T-cell (primary cell): ENCODE data around the gene VPS45. TPM values are rescaled to one million over a fixed set of nuclear protein-coding genes. Genes with fewer than 3 reads are reported as not detected.

ENCODE experiments used
- ATAC-seq, 4 experiments: fragments of 200-7000 bp in 3 of 4; fragments of 150-1000 bp in 1 of 4; cut with Tn5 transposase; replicated peaks in 1 of 4; 1 replicate in 3 of 4; 2 replicates in 1 of 4; pipeline ENCODE4 v1.10.0; 2021; ENCODE audit warnings: moderate library complexity in 3 of 4, mild to moderate bottlenecking in 2 of 4, moderate number of reproducible peaks in 1 of 4
- CTCF ChIA-PET, 2 donors: fragments of 300-600 bp; sonication (Branson Sonifier 250); formaldehyde crosslinking; loops; one replicate each; lab custom pipeline; 2022; ENCODE audit warnings: antibody characterized with exemption in 2 of 2; lab: Charles Lee
- POLR2A ChIA-PET, 2 donors: fragments of 300-600 bp; sonication (Branson Sonifier 250); formaldehyde crosslinking; loops; one replicate each; lab custom pipeline; 2022; ENCODE audit warnings: antibody characterized with exemption in 2 of 2; lab: Charles Lee
- DNase-seq, 35 experiments: peaks; one replicate each; pipeline versions ENCODE4 v3.0.0 to v3.0.0-alpha.2; 2013 to 2023
- H3K27ac ChIP-seq: one replicate; pipeline ENCODE4 v1.5.1; 2013; ENCODE audit warnings: low read length
- H3K27me3 ChIP-seq, 2 experiments: replicated peaks in 1 of 2; 1 replicate in 1 of 2; 2 replicates in 1 of 2; pipeline versions ENCODE4 v1.6.1 to v1.7.0; 2013; ENCODE audit warnings: low read length in 1 of 2, mixed read lengths in 1 of 2; ENCODE audit not compliant: control insufficient read depth in 2 of 2, insufficient read depth in 2 of 2; ENCODE audit errors: extremely low read depth in 1 of 2
- H3K36me3 ChIP-seq, 2 donors: 1 replicate in 1 of 2; 2 replicates in 1 of 2; pipeline versions ENCODE4 v1.6.1 to v1.7.0; 2013; ENCODE audit warnings: low read length in 1 of 2; ENCODE audit not compliant: control insufficient read depth in 2 of 2, insufficient read depth in 1 of 2; ENCODE audit errors: extremely low read depth in 1 of 2
- H3K4me1 ChIP-seq, 2 experiments: 1 replicate in 1 of 2; 2 replicates in 1 of 2; pipeline versions ENCODE4 v1.6.1 to v1.7.0; 2013; ENCODE audit warnings: low read length in 2 of 2, mixed read lengths in 1 of 2; ENCODE audit not compliant: insufficient read depth in 2 of 2, control insufficient read depth in 1 of 2; ENCODE audit errors: extremely low read depth in 1 of 2
- H3K4me3 ChIP-seq, 2 donors: 1 replicate in 1 of 2; 2 replicates in 1 of 2; pipeline versions ENCODE4 v1.5.1 to v1.7.0; 2013; ENCODE audit warnings: mild to moderate bottlenecking in 2 of 2, low read length in 1 of 2, moderate library complexity in 1 of 2; ENCODE audit not compliant: control insufficient read depth in 1 of 2; ENCODE audit errors: extremely low read depth in 1 of 2
- H3K9me3 ChIP-seq: 2 replicates; pipeline ENCODE4 v1.7.0; 2013
- H3K27ac Mint-ChIP-seq, 2 donors: one replicate each; pipeline ENCODE4 v1.8.0; 2020 to 2021; ENCODE audit warnings: mild to moderate bottlenecking in 2 of 2, mixed read lengths in 2 of 2
- H3K27me3 Mint-ChIP-seq, 2 donors: one replicate each; pipeline ENCODE4 v1.8.0; 2021 to 2022; ENCODE audit warnings: mixed read lengths in 2 of 2
- H3K36me3 Mint-ChIP-seq: one replicate; pipeline ENCODE4 v1.8.0; 2021; ENCODE audit warnings: mixed read lengths
- H3K4me1 Mint-ChIP-seq, 3 donors: one replicate each; pipeline ENCODE4 v1.8.0; 2020 to 2022; ENCODE audit warnings: mixed read lengths in 3 of 3, mild to moderate bottlenecking in 1 of 3
- H3K4me3 Mint-ChIP-seq, 3 donors: one replicate each; pipeline ENCODE4 v1.8.0; 2020 to 2022; ENCODE audit warnings: mild to moderate bottlenecking in 3 of 3, mixed read lengths in 3 of 3, moderate library complexity in 3 of 3
- H3K9me3 Mint-ChIP-seq, 3 donors: one replicate each; pipeline ENCODE4 v1.8.0; 2020 to 2022; ENCODE audit warnings: mixed read lengths in 3 of 3
- WGBS: methylation state at CpG from one replicate; pipeline ENCODE4 v1.1.5; 2013; ENCODE audit warnings: missing lambda C conversion rate; ENCODE audit not compliant: insufficient coverage; 5-methylcytosine and 5-hydroxymethylcytosine counted together
- total RNA-seq, 35 experiments: library from RNA in 6 of 35; stranded (reverse) in 6 of 35; fragments of 120-200 nt in 1 of 35; gene quantifications; one replicate each; pipeline versions ENCODE4 v1.2.1 to v1.2.4 and lab custom pipeline; 2013 to 2026

VPS45 gene
- 10 to 100 TPM; 24.9 to 30.7 (median 28.0) TPM for total RNA-seq
- 38.1 TPM for total RNA-seq (2013)
- total RNA-seq (lab: John Stamatoyannopoulos, UW): 10.3 to 44.9 (median 29.6) reads per million in 29 experiments

DNA sequence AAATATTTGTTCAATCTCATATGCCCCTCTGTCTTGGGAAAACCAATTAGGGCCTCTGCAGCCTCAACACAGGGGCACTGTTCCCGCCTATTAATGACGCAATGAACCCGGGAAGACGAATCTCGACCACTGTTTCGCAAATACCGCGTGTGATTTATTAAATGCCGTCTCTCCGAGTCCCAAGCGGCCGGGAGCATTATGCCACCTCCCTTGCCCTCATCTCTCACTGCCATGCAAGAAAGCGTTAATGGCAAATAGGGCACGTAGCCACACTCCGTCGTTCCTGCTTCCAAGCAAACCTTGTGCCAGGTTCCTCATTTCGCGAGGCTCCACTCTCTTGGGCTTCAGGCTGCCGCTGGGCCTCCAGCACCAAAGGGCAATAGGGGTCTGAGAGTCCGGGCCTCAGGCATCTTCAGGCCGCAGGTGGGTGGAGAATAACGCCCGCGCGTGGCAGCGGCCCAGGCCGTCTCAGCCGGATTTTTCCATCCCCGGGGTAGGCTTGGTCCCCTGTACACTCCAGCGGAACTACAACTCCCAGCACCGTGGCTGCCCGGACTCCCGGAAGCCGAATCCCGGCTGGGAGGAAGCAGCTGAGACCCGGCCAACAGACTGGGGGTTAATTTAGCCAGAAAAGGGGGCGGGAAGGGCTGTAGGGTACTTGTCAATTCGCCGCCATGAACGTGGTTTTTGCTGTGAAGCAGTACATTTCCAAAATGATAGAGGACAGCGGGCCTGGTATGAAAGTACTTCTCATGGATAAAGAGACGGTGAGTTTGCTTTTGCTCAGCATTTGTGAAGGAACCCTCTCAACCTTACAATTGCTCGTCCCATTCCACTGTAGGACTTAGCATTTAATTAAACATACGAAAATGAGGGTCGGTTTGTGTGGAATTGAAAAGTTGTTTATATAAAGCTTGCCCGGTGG lies at the start of gene VPS45:
Gene VPS45, plus strand, starts transcription at position 593 of the 925 bp plus-strand sequence. Its CDS starts 82 bp downstream, at position 675.
- peak; percentile 53 to 83 (median 69) for DNase-seq
- Mint-ChIP-seq H3K4me3 (peak within 1 kb of the TSS; percentile 92 to 95 (median 93)), H3K27me3 (no peaks in the 10 kb centered on the region), H3K36me3 (peaks cover 6% of the 10 kb centered on the region), H3K27ac (peak within 1 kb of the TSS; percentile 92 to 95), H3K9me3 (no peaks in the 10 kb centered on the region), H3K4me1 (peaks cover 30 to 36% (median 33%) of the 10 kb centered on the region in 3 donors)
- Histone ChIP-seq H3K4me3 (peak within 1 kb of the TSS; percentile 62 to 97), H3K36me3 (peaks cover 0 to 5% of the 10 kb centered on the region in 2 donors), H3K4me1 (peaks cover 0 to 10% of the 10 kb centered on the region in 2 experiments), H3K9me3 (no peaks in the 10 kb centered on the region), H3K27ac (peak within 1 kb of the TSS; percentile 54), H3K27me3 (no peaks in the 10 kb centered on the region)
- CTCF ChIA-PET: interaction anchor here in 1 of 2 donors (0.5 to 2.1 kb wide), 8 partner anchors 18 to 119 kb away, joined by 3 to 19 read pairs (median 4); partner anchors contain the start of gene PLEKHO1
- POLR2A ChIA-PET: interaction anchor here in 1 of 2 donors (0.6 to 1.1 kb wide), 2 partner anchors 168 to 181 kb away, joined by 3 to 4 read pairs; partner anchors contain the start of gene ANP32E
- ATAC-seq: peak; percentile 93 to 97 (median 94)
- WGBS: 0% methylated on average over 35 of the region's 46 CpGs

GRCh38 chr1:150018165-150018564 lies 49.4 kb upstream of the VPS45 start:
- no peak overlapping the region for H3K27ac ChIP-seq
- Mint-ChIP-seq H3K27ac (no peak overlapping the region), H3K4me3 (no peak overlapping the region), H3K9me3 (no peaks in the 10 kb centered on the region), H3K36me3 (no peaks in the 10 kb centered on the region), H3K4me1 (no peaks in the 10 kb centered on the region), H3K27me3 (peaks cover 0 to 5% of the 10 kb centered on the region in 2 donors)
- DNase-seq: no peak
- ATAC-seq: no peak
- ChIA-PET POLR2A (no interaction called here), CTCF (no interaction called here)
- no peaks in the 10 kb centered on the region for H3K36me3 ChIP-seq
- no peak overlapping the region for H3K4me3 ChIP-seq
- WGBS: 93% methylated on average over 4 of the region's 4 CpGs
- H3K27me3 ChIP-seq: no peaks in the 10 kb centered on the region
- no peaks in the 10 kb centered on the region for H3K4me1 ChIP-seq
- no peaks in the 10 kb centered on the region for H3K9me3 ChIP-seq

DNA sequence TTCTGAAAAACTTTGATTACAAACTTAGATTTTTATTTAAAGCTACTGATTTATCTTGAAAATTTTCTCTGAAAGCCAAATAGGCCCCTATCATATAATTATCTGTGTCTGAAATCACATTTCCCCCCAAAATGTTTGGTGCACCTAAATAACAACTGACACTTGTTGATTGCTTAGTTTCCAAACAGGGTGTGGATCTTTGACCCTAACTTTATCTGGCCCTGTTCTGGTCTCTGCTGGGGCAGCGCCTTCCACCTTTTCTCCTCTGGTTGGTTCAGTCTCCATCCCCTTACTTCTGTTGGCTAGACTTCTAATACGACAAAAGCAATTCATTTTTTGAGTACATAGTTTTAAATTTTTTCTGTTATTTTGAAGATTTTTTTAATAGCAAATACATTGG lies 46.9 kb upstream of the VPS45 start:
- CTCF ChIA-PET: no interaction called here

DNA sequence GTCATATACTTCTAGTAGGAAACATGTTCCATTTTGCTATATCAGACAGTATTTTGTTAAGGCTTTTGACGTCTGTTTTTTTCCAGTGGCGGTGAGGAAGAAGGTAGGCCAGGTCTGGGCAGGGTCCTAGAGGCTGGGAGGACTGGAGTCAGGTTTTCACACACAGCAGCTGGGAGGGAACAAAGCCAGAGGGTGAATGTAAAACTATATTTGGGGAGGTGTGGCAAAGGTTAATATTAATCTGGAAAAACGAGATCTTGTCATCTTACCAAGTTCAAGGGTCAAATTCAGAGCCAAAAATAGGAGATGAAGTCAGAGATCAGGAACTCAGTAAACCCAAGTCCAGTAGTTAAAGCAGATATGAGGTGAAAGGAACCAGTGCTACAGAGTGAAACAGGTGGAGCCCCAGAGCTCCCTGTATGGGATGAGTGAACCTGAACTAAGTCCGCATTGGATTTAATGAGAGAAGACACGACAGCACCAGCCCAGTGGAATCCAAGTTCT lies 46.3 kb upstream of the VPS45 start:
- H3K4me1 ChIP-seq: no peaks in the 10 kb centered on the region
- no peak for ATAC-seq
- no peaks in the 10 kb centered on the region for H3K4me1 Mint-ChIP-seq
- DNase-seq: no peak
- H3K27me3 Mint-ChIP-seq: peaks cover 5% of the 10 kb centered on the region in 2 donors
- no peaks in the 10 kb centered on the region for H3K36me3 Mint-ChIP-seq
- 67% methylated on average over 1 of the region's 5 CpGs for WGBS
- no peak overlapping the region for H3K27ac ChIP-seq
- no peaks in the 10 kb centered on the region for H3K9me3 ChIP-seq
- H3K4me3 ChIP-seq: no peak overlapping the region
- POLR2A ChIA-PET: no interaction called here
- no peak overlapping the region for H3K27ac Mint-ChIP-seq
- CTCF ChIA-PET: no interaction called here
- no peak overlapping the region for H3K4me3 Mint-ChIP-seq
- no peaks in the 10 kb centered on the region for H3K36me3 ChIP-seq
- H3K27me3 ChIP-seq: no peaks in the 10 kb centered on the region
- no peaks in the 10 kb centered on the region for H3K9me3 Mint-ChIP-seq

More for the DNA sequence above, 46.9 kb upstream of the VPS45 start:
- H3K27me3 ChIP-seq: no peaks in the 10 kb centered on the region
- Mint-ChIP-seq H3K36me3 (no peaks in the 10 kb centered on the region), H3K4me1 (no peaks in the 10 kb centered on the region), H3K9me3 (no peaks in the 10 kb centered on the region), H3K4me3 (no peak overlapping the region), H3K27ac (no peak overlapping the region), H3K27me3 (peaks cover 4 to 5% of the 10 kb centered on the region in 2 donors)
- ATAC-seq (no peak), DNase-seq (no peak)
- H3K36me3 ChIP-seq: no peaks in the 10 kb centered on the region
- no peak overlapping the region for H3K27ac ChIP-seq
- POLR2A ChIA-PET: no interaction called here
- H3K9me3 ChIP-seq: no peaks in the 10 kb centered on the region
- H3K4me1 ChIP-seq: no peaks in the 10 kb centered on the region
- WGBS: no CpG with 5 or more reads among the region's 2 CpGs
- no peak overlapping the region for H3K4me3 ChIP-seq

GRCh38 chr1:150022357-150022756 lies 45.2 kb upstream of the VPS45 start:
- WGBS: 85% methylated on average over 4 of the region's 6 CpGs
- no peaks in the 10 kb centered on the region for H3K36me3 Mint-ChIP-seq
- no peak overlapping the region for H3K27ac Mint-ChIP-seq
- H3K27me3 Mint-ChIP-seq: peaks cover 5 to 7% of the 10 kb centered on the region in 2 donors
- Histone ChIP-seq H3K27me3 (no peaks in the 10 kb centered on the region), H3K4me1 (no peaks in the 10 kb centered on the region), H3K9me3 (no peaks in the 10 kb centered on the region), H3K36me3 (no peaks in the 10 kb centered on the region), H3K4me3 (no peak overlapping the region), H3K27ac (no peak overlapping the region)
- ATAC-seq (no peak), DNase-seq (no peak)
- H3K4me3 Mint-ChIP-seq: no peak overlapping the region
- no peaks in the 10 kb centered on the region for H3K9me3 Mint-ChIP-seq
- POLR2A ChIA-PET: no interaction called here
- CTCF ChIA-PET: interaction anchor here in 1 of 2 donors (0.6 kb wide), 1 partner anchor 165 kb away, joined by 3 read pairs; no protein-coding TSS in a partner anchor
- H3K4me1 Mint-ChIP-seq: no peaks in the 10 kb centered on the region

DNA sequence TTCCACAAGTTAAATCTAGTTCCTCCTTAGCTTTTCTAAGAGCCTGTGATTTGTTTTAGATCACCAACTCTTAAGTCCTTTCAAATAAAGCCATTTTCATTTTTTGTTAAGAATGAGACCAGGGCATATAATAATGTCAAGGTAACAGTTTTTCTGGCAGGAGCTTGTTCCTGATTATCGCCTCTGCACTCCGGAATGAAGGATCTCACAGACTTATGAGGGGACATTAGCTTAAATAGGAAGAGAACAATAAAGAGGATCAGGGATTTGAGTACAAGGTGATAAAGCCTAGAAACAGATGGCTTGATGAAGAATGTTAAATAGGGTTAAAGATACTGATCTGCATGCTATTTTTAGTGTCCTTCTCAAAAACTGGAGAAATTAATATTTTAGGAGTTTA lies 43.4 kb upstream of the VPS45 start:
- DNase-seq (no peak), ATAC-seq (no peak)
- Mint-ChIP-seq H3K36me3 (no peaks in the 10 kb centered on the region), H3K4me3 (no peak overlapping the region), H3K27ac (no peak overlapping the region), H3K9me3 (no peaks in the 10 kb centered on the region), H3K27me3 (peaks cover 5 to 7% of the 10 kb centered on the region in 2 donors), H3K4me1 (no peaks in the 10 kb centered on the region)
- no peak overlapping the region for H3K4me3 ChIP-seq
- ChIA-PET CTCF (no interaction called here), POLR2A (interaction anchor here in 1 of 2 donors (0.7 kb wide), 1 partner anchor 224 kb away, joined by 4 read pairs; no protein-coding TSS in a partner anchor)
- no peaks in the 10 kb centered on the region for H3K4me1 ChIP-seq
- no peak overlapping the region for H3K27ac ChIP-seq
- H3K9me3 ChIP-seq: no peaks in the 10 kb centered on the region
- H3K36me3 ChIP-seq: no peaks in the 10 kb centered on the region
- WGBS: 93% methylated on average over 2 of the region's 2 CpGs
- H3K27me3 ChIP-seq: no peaks in the 10 kb centered on the region
